Lower leg skin (tissue), 4 donors: ENCODE results near the gene OR5B21. TPM values are rescaled to one million over a fixed set of nuclear protein-coding genes. Genes with fewer than 3 reads are reported as not detected.

Source experiments
- DNase-seq, 2 donors: peaks; one replicate each; pipeline ENCODE4 v3.0.0-alpha.2; 2019; ENCODE audit warnings: low spot score in 2 of 2
- H3K4me3 ChIP-seq: fragments of 200-600 bp; sonication (generic); 2 replicates; pipeline ENCODE4 v1.5.1; 2017; ENCODE audit warnings: mild to moderate bottlenecking, low read depth; ENCODE audit not compliant: poor library complexity, severe bottlenecking
- CTCF ChIP-seq, 3 donors: fragments of 450-650 bp; IDR thresholded peaks; one replicate each; pipeline ENCODE4 v1.5.1; 2016; ENCODE audit warnings: antibody characterized with exemption in 3 of 3, mild to moderate bottlenecking in 3 of 3, moderate library complexity in 2 of 3
- POLR2A ChIP-seq, 2 donors: fragments of 450-650 bp; IDR thresholded peaks; one replicate each; pipeline ENCODE4 v1.6.1; 2016 to 2017; ENCODE audit warnings: antibody characterized with exemption in 2 of 2, mild to moderate bottlenecking in 1 of 2, moderate library complexity in 1 of 2
- WGBS, 2 donors: methylation state at CpG; one replicate each; pipeline ENCODE4 v1.1.5; 2018; 5-methylcytosine and 5-hydroxymethylcytosine counted together
- intact Hi-C: fragments of 100-400 bp; cut with DNase I; formaldehyde crosslinking; loops from one replicate; pipeline ENCODE4 v1.15.0; 2023; ENCODE audit warnings: low total_unique reads
- total RNA-seq, 4 donors: library from RNA; depleted of rRNA; stranded (reverse); fragments of >200 nt; gene quantifications; one replicate each; pipeline ENCODE4 v1.1.0, GENCODE V29; 2016

The OR5B21 gene
- total RNA-seq, 4 donors from 2014 or later, result not detected

- DNase-seq, result no peak
Measured at GRCh38 chr11:58526721-58527120, 18.8 kb upstream of the OR5B21 start.

DNA sequence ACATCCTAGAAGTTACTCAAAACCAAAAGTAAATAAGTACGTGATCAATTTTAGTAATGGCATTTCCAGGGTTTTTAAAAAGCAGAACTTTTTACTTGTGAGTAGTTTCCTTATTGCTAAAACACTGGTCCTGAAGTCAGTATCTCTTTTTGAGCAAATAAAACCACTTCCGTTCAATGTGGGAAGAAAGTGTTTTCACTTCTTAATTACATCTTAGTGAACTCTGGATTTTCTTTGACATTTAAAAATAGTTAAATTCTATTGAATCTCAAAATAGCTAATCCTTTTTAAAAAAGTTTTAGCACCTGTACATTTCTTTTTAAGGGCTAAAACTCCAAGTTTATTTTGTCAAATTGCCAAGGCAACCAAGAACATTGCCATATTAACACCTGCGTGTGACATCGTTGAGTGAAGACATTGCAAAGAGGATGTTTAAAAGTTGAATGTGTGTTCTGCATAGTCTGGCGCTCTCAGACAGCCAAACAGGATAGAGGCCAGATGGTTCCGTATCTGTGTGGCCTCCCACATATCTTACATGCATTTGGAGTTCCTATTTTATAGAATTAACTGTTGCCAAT lies 17.2 kb upstream of the OR5B21 start:
- no peak for DNase-seq
- 49 to 51% methylated on average over 6 of the region's 6 CpGs for WGBS, 2 donors
- intact Hi-C loops, result no loop called here
- TF ChIP-seq CTCF (IDR thresholded peaks at IDR 0.05), result no peak
- no peak for TF ChIP-seq POLR2A (IDR thresholded peaks at IDR 0.05)
- no peak overlapping the region for H3K4me3 ChIP-seq

More at GRCh38 chr11:58526721-58527120, 18.8 kb upstream of the OR5B21 start:
- no peak overlapping the region for H3K4me3 ChIP-seq
- no peak for TF ChIP-seq CTCF (IDR thresholded peaks at IDR 0.05)
- TF ChIP-seq POLR2A (IDR thresholded peaks at IDR 0.05), result no peak
- intact Hi-C loops, result no loop called here
- WGBS, 2 donors, result 70 to 78% methylated on average over 3 of the region's 3 CpGs

- no peak overlapping the region for H3K4me3 ChIP-seq
- TF ChIP-seq CTCF (IDR thresholded peaks at IDR 0.05) (peak in 1 of 3 donors; percentile 16), POLR2A (IDR thresholded peaks at IDR 0.05) (no peak)
- intact Hi-C loops, result loop anchor here (5.0 kb wide), 1 partner anchor 867 kb away; the partner anchor contains the start of gene CLP1
- 22 to 25% methylated on average over 7 of the region's 7 CpGs for WGBS, 2 donors
- peak; percentile 62 to 90 for DNase-seq
Measured at GRCh38 chr11:58524232-58525036, 16.5 kb upstream of the OR5B21 start.

DNA sequence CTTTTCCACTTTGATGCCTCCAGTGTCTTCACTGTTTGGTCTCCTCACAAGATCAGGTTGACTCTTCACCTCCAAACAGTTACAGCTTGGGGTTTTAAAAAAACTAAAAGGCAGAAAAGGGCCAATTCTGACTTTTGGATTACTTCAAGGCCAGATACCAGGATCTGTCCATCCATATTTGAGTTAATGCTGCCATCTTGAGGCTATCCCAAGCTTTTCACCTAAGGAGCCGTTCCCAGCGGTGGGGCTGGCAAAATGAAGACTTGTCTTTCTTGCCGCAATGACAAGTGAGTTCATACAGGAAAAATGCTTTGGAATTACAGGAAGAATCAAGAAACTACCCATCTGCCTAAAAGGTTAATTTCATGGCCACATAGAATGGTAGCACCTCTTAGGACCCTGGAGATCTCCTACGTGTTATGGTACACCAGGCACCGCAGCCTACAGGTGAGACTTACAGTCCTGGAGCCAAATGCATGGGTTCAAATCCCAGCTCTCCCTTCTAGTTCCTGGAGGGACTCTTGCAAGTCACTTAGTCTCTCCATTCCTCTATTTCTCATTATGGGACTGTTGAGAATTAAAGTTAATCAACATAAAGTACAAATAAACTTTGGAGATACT lies 6.0 kb upstream of the OR5B21 start:
- TF ChIP-seq CTCF (IDR thresholded peaks at IDR 0.05) (no peak), POLR2A (IDR thresholded peaks at IDR 0.05) (no peak)
- no peak for DNase-seq
- intact Hi-C loops, result no loop called here
- H3K4me3 ChIP-seq, result no peak overlapping the region
- 26 to 29% methylated on average over 5 of the region's 5 CpGs for WGBS, 2 donors

GRCh38 chr11:58511636-58512035 lies 3.7 kb upstream of the OR5B21 start:
- no peak for TF ChIP-seq POLR2A (IDR thresholded peaks at IDR 0.05)
- TF ChIP-seq CTCF (IDR thresholded peaks at IDR 0.05), result no peak
- 87 to 88% methylated on average over 3 of the region's 3 CpGs for WGBS, 2 donors
- DNase-seq, result no peak
- intact Hi-C loops, result no loop called here
- no peak overlapping the region for H3K4me3 ChIP-seq
